Natural killer cell (primary cell): ENCODE data around the gene PDE6G. TPM values are rescaled to one million over a fixed set of nuclear protein-coding genes. Genes with fewer than 3 reads are reported as not detected.
"Not testable (repeated sequence)": the region's sequence is repeated elsewhere in the genome, so short reads cannot be mapped to it uniquely, and the experiment has no call there.

Experiments used
- ATAC-seq, 3 donors: fragments of 150-1000 bp in 2 of 3; fragments of 200-7000 bp in 1 of 3; cut with Tn5 transposase; 1 replicate in 1 of 3; 2 replicates in 2 of 3; pipeline ENCODE4 v1.10.0; 2021; ENCODE audit warnings: mild to moderate bottlenecking in 2 of 3, moderate library complexity in 2 of 3
- DNase-seq, 2 donors: peaks; one replicate each; pipeline versions ENCODE4 v3.0.0 to v3.0.0-alpha.2; 2013 to 2021; ENCODE audit warnings: mixed read lengths in 1 of 2
- H3K27ac ChIP-seq: one replicate; pipeline ENCODE4 v1.5.1; 2013; ENCODE audit warnings: mild to moderate bottlenecking, low read length
- H3K27me3 ChIP-seq: one replicate; pipeline ENCODE4 v1.6.1; 2013; ENCODE audit warnings: low read length; ENCODE audit not compliant: control insufficient read depth, insufficient read depth
- H3K36me3 ChIP-seq: one replicate; pipeline ENCODE4 v1.6.1; 2013; ENCODE audit warnings: low read length; ENCODE audit not compliant: control insufficient read depth, insufficient read depth
- H3K4me1 ChIP-seq: one replicate; pipeline ENCODE4 v1.6.1; 2013; ENCODE audit warnings: low read length; ENCODE audit not compliant: control insufficient read depth, insufficient read depth
- H3K4me3 ChIP-seq: one replicate; pipeline ENCODE4 v1.5.1; 2013; ENCODE audit warnings: low read length
- H3K9me3 ChIP-seq: one replicate; pipeline ENCODE4 v1.6.1; 2013; ENCODE audit warnings: low read length; ENCODE audit not compliant: control insufficient read depth, insufficient read depth
- H3K27ac Mint-ChIP-seq, 2 donors: one replicate each; pipeline ENCODE4 v1.8.0; 2022; ENCODE audit warnings: mild to moderate bottlenecking in 2 of 2, mixed read lengths in 2 of 2, moderate library complexity in 1 of 2
- H3K27me3 Mint-ChIP-seq, 2 donors: one replicate each; pipeline ENCODE4 v1.8.0; 2022; ENCODE audit warnings: low read depth in 2 of 2, mixed read lengths in 2 of 2
- H3K36me3 Mint-ChIP-seq: one replicate; pipeline ENCODE4 v1.8.0; 2022; ENCODE audit warnings: mixed read lengths
- H3K4me1 Mint-ChIP-seq, 2 donors: one replicate each; pipeline ENCODE4 v1.8.0; 2022; ENCODE audit warnings: mixed read lengths in 2 of 2
- H3K4me3 Mint-ChIP-seq: one replicate; pipeline ENCODE4 v1.8.0; 2022; ENCODE audit warnings: mild to moderate bottlenecking, moderate library complexity, mixed read lengths
- H3K9me3 Mint-ChIP-seq, 2 donors: one replicate each; pipeline ENCODE4 v1.8.0; 2022; ENCODE audit warnings: mixed read lengths in 2 of 2
- WGBS: methylation state at CpG from one replicate; pipeline ENCODE4 v1.1.7; 2013; ENCODE audit warnings: missing lambda C conversion rate; ENCODE audit not compliant: insufficient coverage; 5-methylcytosine and 5-hydroxymethylcytosine counted together
- intact Hi-C: fragments of 100-400 bp; cut with micrococcal nuclease; formaldehyde crosslinking; loops from one replicate; pipeline ENCODE4 v1.14.2; 2022
- total RNA-seq, 4 donors: library from RNA; stranded (reverse); fragments of 120-200 nt in 1 of 4; gene quantifications; one replicate each; pipeline versions ENCODE4 v1.2.3 to v1.2.4, GENCODE V29; 2013 to 2022
- TF ChIP-seq, protein P1 (sequence below): fragments of 200-600 bp; IDR thresholded peaks from one replicate; pipeline ENCODE4 v1.8.0; 2022; ENCODE audit warnings: antibody characterized with exemption

Gene PDE6G
- total RNA-seq, 3 donors from 2014 or later (not counting 1 experiment from before 2014, with no cell fraction given): 21.9 to 42.8 (median 26.6) TPM

DNA sequence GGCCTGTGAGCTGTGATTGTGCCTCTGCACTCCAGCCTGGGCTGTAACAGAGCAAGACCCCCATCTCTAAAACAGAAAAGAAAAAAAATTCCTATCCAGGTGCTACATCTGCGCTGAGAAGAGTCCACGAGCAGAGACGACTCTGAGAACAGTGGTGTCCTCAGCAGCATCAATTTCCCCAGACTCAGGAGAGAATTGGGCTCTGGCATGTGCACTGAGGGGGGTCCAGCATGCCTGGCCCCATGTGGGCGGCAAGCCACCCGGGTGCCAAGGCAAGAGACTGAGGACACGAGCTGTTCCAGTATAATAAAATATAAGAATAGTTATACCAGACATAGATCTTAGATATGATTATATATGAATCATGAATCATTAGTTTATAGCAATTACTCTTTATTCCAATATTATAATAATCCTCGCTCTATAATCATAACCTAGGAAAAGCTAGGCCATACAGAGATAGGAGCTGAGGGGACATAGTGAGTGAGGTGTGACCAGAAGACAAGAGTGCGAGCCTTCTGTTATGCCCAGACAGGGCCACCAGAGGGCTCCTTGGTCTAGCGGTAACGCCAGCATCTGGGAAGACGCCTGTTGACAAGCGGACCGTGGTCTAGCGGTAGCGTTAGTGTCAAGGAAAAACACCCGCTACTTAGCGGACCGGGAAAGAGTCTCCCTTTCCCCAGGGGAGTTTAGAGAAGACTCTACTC lies 19.3 kb upstream of the PDE6G start:
- peak in 1 of 2 donors; percentile 49 for DNase-seq
- H3K27me3 Mint-ChIP-seq, ATAC-seq, H3K27ac Mint-ChIP-seq, intact Hi-C loops, H3K36me3 Mint-ChIP-seq, H3K4me3 Mint-ChIP-seq, H3K9me3 Mint-ChIP-seq, H3K27ac ChIP-seq, H3K27me3 ChIP-seq, H3K9me3 ChIP-seq, H3K4me3 ChIP-seq, H3K4me1 Mint-ChIP-seq, H3K4me1 ChIP-seq: not testable (repeated sequence)
- WGBS: 62% methylated on average over 16 of the region's 18 CpGs
- peaks cover 27% of the 10 kb centered on the region for H3K36me3 ChIP-seq
- TF ChIP-seq, protein P1, sequence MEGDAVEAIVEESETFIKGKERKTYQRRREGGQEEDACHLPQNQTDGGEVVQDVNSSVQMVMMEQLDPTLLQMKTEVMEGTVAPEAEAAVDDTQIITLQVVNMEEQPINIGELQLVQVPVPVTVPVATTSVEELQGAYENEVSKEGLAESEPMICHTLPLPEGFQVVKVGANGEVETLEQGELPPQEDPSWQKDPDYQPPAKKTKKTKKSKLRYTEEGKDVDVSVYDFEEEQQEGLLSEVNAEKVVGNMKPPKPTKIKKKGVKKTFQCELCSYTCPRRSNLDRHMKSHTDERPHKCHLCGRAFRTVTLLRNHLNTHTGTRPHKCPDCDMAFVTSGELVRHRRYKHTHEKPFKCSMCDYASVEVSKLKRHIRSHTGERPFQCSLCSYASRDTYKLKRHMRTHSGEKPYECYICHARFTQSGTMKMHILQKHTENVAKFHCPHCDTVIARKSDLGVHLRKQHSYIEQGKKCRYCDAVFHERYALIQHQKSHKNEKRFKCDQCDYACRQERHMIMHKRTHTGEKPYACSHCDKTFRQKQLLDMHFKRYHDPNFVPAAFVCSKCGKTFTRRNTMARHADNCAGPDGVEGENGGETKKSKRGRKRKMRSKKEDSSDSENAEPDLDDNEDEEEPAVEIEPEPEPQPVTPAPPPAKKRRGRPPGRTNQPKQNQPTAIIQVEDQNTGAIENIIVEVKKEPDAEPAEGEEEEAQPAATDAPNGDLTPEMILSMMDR: peak; percentile 33

- no peak for DNase-seq
- no peak for ATAC-seq
- Histone ChIP-seq H3K4me1 (no peaks in the 10 kb centered on the region), H3K27me3 (no peaks in the 10 kb centered on the region), H3K36me3 (peaks cover 38% of the 10 kb centered on the region), H3K27ac (no peak overlapping the region), H3K9me3 (no peaks in the 10 kb centered on the region), H3K4me3 (no peak overlapping the region)
- H3K27ac Mint-ChIP-seq: no peak overlapping the region
- H3K4me1 Mint-ChIP-seq: peaks cover 7 to 8% of the 10 kb centered on the region in 2 donors
- no peaks in the 10 kb centered on the region for H3K36me3 Mint-ChIP-seq
- H3K4me3 Mint-ChIP-seq: no peak overlapping the region
- 91% methylated on average over 18 of the region's 18 CpGs for WGBS
- TF ChIP-seq, protein P1: no peak
- H3K9me3 Mint-ChIP-seq: no peaks in the 10 kb centered on the region
- intact Hi-C loops: no loop called here
- H3K27me3 Mint-ChIP-seq: no peaks in the 10 kb centered on the region
These were observed 17.4 kb upstream of the PDE6G start for GRCh38 chr17:81673561-81674258.

- no peak for DNase-seq
- no peak overlapping the region for H3K27ac ChIP-seq
- Mint-ChIP-seq H3K27me3 (no peaks in the 10 kb centered on the region), H3K9me3 (no peaks in the 10 kb centered on the region), H3K4me3 (no peak overlapping the region), H3K36me3 (no peaks in the 10 kb centered on the region), H3K4me1 (peaks cover 7 to 12% of the 10 kb centered on the region in 2 donors), H3K27ac (no peak overlapping the region)
- peaks cover 38% of the 10 kb centered on the region for H3K36me3 ChIP-seq
- peaks cover 3% of the 10 kb centered on the region for H3K4me1 ChIP-seq
- H3K9me3 ChIP-seq: no peaks in the 10 kb centered on the region
- ATAC-seq: no peak
- intact Hi-C loops: no loop called here
- no peaks in the 10 kb centered on the region for H3K27me3 ChIP-seq
- TF ChIP-seq, protein P1: no peak
- H3K4me3 ChIP-seq: no peak overlapping the region
- WGBS: 95% methylated on average over 16 of the region's 16 CpGs
These were observed 16.6 kb upstream of the PDE6G start for GRCh38 chr17:81672954-81673353.
